Measurements from ENCODE around the gene DSTYK. TPM values are rescaled to one million over a fixed set of nuclear protein-coding genes. Genes with fewer than 3 reads are reported as not detected.

DSTYK gene
- total and polyA plus RNA-seq, 2 donors (not counting 3 experiments of a cell fraction or from before 2014, with no cell fraction given) = 3.6 to 8.7 TPM

- ChIA-PET CTCF (interaction anchor here (1.0 to 7.2 kb wide), 11 partner anchors 11 to 285 kb away, joined by 3 to 113 read pairs (median 5); no protein-coding TSS in a partner anchor), POLR2A (no interaction called here)
- no peak overlapping the region for H3K4me2 ChIP-seq (ENCODE audit: insufficient read depth, low read length)
- H3K27me3 ChIP-seq (ENCODE audit: control insufficient read depth in 2 of 2, insufficient read depth in 2 of 2, low read length in 2 of 2) = no peaks in the 10 kb centered on the region
- no peaks in the 10 kb centered on the region for H3K9me3 ChIP-seq (replicated peaks; ENCODE audit: control insufficient read depth, insufficient read depth, low read length)
- BruUV-seq (replicated peaks) = no TSS peak
- no peaks in the 10 kb centered on the region for H3K9me1 ChIP-seq (replicated peaks; ENCODE audit: control insufficient read depth, extremely low read depth, insufficient read depth, low read length)
- intact Hi-C loops (cut with micrococcal nuclease) (no loop called here), dilution Hi-C loops (cut with MboI; ENCODE audit: extremely low pct_ligation_motif_present, low sequenced_read_pairs) (no loop called here)
- H3K4me1 ChIP-seq (ENCODE audit: control insufficient read depth, extremely low read depth, insufficient read depth, low read length) = peaks cover 18% of the 10 kb centered on the region
- no peak for FAIRE-seq
- DNase-seq (ENCODE audit: low read depth, low spot score) = no peak
- no peaks in the 10 kb centered on the region for H3K79me2 ChIP-seq (ENCODE audit: control insufficient read depth, insufficient read depth, low read length)
- H3K27ac ChIP-seq (ENCODE audit: insufficient read depth, low read depth, low read length) = no peak overlapping the region
- H3K9ac ChIP-seq (replicated peaks; ENCODE audit: extremely low read depth, insufficient read depth, low read length) = no peak overlapping the region
- no peak overlapping the region for H2AFZ ChIP-seq (ENCODE audit: low read depth, low read length)
- H3K36me3 ChIP-seq (ENCODE audit: control insufficient read depth in 2 of 2, extremely low read depth in 1 of 2, insufficient read depth in 2 of 2, low read length in 2 of 2) = no peaks in the 10 kb centered on the region
- TF ChIP-seq MAX (IDR thresholded peaks at IDR 0.05; ENCODE audit: insufficient read depth, insufficient read length) (no peak), FOS (IDR thresholded peaks at IDR 0.05; ENCODE audit: borderline replicate concordance, insufficient read depth, low read length) (no peak), GATA2 (IDR thresholded peaks at IDR 0.05; ENCODE audit: insufficient read depth, insufficient read length, low read depth, low read length) (no peak), POLR2AphosphoS5 (IDR thresholded peaks at IDR 0.05; ENCODE audit: insufficient read depth, low read depth, low read length) (no peak), JUN (IDR thresholded peaks at IDR 0.05; ENCODE audit: borderline replicate concordance, insufficient read depth, insufficient read length, low read depth) (no peak), POLR2A (IDR thresholded peaks at IDR 0.05; ENCODE audit: low read depth, low read length) (no peak), EZH2 (IDR thresholded peaks at IDR 0.05; ENCODE audit: borderline replicate concordance, low read depth, low read length, severe bottlenecking) (no peak), MYC (IDR thresholded peaks at IDR 0.05; ENCODE audit: low read depth, low read length) (no peak), CTCF (IDR thresholded peaks at IDR 0.05; ENCODE audit: extremely low read depth in 1 of 2, insufficient read depth in 1 of 2, low read depth in 1 of 2, low read length in 2 of 2) (no peak)
- no peaks in the 10 kb centered on the region for H4K20me1 ChIP-seq (replicated peaks; ENCODE audit: control insufficient read depth, extremely low read depth, insufficient read depth, low read length)
- H3K4me3 ChIP-seq (replicated peaks in 1 of 3; ENCODE audit: insufficient read depth in 1 of 3, low read depth in 1 of 3, low read length in 3 of 3) = no peak overlapping the region
Measured at GRCh38 chr1:205259998-205260397, 48.5 kb upstream of the DSTYK start.
